Measurements from ENCODE around the gene MLKL. TPM values are rescaled to one million over a fixed set of nuclear protein-coding genes. Genes with fewer than 3 reads are reported as not detected.

Gene MLKL
- total and polyA plus RNA-seq, 2 of the 13 experiments (the other 11 are each of a cell fraction or from before 2014, with no cell fraction given) = 6.4 to 10.7 TPM

- no peak for TF ChIP-seq NR2F6 (IDR thresholded peaks at IDR 0.05)
- TF ChIP-seq NR2F6 (CRISPR knock-in tag; IDR thresholded peaks at IDR 0.05) = no peak
- peak; percentile 91 for TF ChIP-seq FOXP1 (IDR thresholded peaks at IDR 0.05)
- peak; percentile 88 for TF ChIP-seq FOXP1 (CRISPR knock-in tag; IDR thresholded peaks at IDR 0.05)
- TF ChIP-seq, protein P1, sequence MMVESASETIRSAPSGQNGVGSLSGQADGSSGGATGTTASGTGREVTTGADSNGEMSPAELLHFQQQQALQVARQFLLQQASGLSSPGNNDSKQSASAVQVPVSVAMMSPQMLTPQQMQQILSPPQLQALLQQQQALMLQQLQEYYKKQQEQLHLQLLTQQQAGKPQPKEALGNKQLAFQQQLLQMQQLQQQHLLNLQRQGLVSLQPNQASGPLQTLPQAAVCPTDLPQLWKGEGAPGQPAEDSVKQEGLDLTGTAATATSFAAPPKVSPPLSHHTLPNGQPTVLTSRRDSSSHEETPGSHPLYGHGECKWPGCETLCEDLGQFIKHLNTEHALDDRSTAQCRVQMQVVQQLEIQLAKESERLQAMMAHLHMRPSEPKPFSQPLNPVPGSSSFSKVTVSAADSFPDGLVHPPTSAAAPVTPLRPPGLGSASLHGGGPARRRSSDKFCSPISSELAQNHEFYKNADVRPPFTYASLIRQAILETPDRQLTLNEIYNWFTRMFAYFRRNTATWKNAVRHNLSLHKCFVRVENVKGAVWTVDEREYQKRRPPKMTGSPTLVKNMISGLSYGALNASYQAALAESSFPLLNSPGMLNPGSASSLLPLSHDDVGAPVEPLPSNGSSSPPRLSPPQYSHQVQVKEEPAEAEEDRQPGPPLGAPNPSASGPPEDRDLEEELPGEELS (CRISPR knock-in tag; IDR thresholded peaks at IDR 0.05) = peak; percentile 74
- TF ChIP-seq MXD3 (CRISPR knock-in tag; IDR thresholded peaks at IDR 0.05) = no peak
- TF ChIP-seq SRF (IDR thresholded peaks at IDR 0.05; ENCODE audit: low read depth, low read length) = no peak
- no peak for TF ChIP-seq NBN (conservative IDR thresholded peaks at IDR 0.05)
- no peak for TF ChIP-seq ZNF615 (CRISPR knock-in tag; IDR thresholded peaks at IDR 0.05; ENCODE audit: borderline replicate concordance)
- TF ChIP-seq ISL2 (CRISPR knock-in tag; IDR thresholded peaks at IDR 0.05) = peak; percentile 40; the same call in 1 of the 2 replicates
- TF ChIP-seq JUN (CRISPR knock-in tag; IDR thresholded peaks at IDR 0.05) = no peak
- TF ChIP-seq ZHX2 (IDR thresholded peaks at IDR 0.05; ENCODE audit: low read depth) = peak; percentile 52; the same call in 1 of the 2 replicates
- TF ChIP-seq ZHX2 (CRISPR knock-in tag; IDR thresholded peaks at IDR 0.05; ENCODE audit: borderline replicate concordance) = no peak
- TF ChIP-seq ZNF678 (CRISPR knock-in tag; IDR thresholded peaks at IDR 0.05) = no peak
- TF ChIP-seq HDAC2 (CRISPR knock-in tag; IDR thresholded peaks at IDR 0.05) = no peak
- no peak for TF ChIP-seq IRX3 (CRISPR knock-in tag; IDR thresholded peaks at IDR 0.05; ENCODE audit: borderline replicate concordance, low read depth)
- peak; percentile 76 for TF ChIP-seq HOXA3 (CRISPR knock-in tag; IDR thresholded peaks at IDR 0.05)
- no peak for TF ChIP-seq ZNF737 (CRISPR knock-in tag; IDR thresholded peaks at IDR 0.05; ENCODE audit: borderline replicate concordance)
- no peak for TF ChIP-seq MEIS1 (CRISPR knock-in tag; IDR thresholded peaks at IDR 0.05; ENCODE audit: borderline replicate concordance)
- no peak for TF ChIP-seq SOX13 (IDR thresholded peaks at IDR 0.05)
- peak in 1 of 2 experiments; percentile 52; a peak in 1 of 4 replicates for TF ChIP-seq SOX13 (CRISPR knock-in tag; conservative IDR thresholded peaks at IDR 0.05 in 1 of 2, IDR thresholded peaks at IDR 0.05 in 1 of 2)
- TF ChIP-seq FOXJ3 (CRISPR knock-in tag; IDR thresholded peaks at IDR 0.05; ENCODE audit: borderline replicate concordance) = peak; percentile 81; the same call in 1 of the 2 replicates
- no peak for TF ChIP-seq KMT2B (CRISPR knock-in tag; IDR thresholded peaks at IDR 0.05)
- TF ChIP-seq SP2 (CRISPR knock-in tag; IDR thresholded peaks at IDR 0.05) = no peak
Observed at GRCh38 chr16:74635303-74635702, 65.4 kb downstream of the MLKL start (continued).

All from HepG2 (cell line).